Osteoblast (primary cell): Measurements from ENCODE around the gene RPS19BP1. TPM values are rescaled to one million over a fixed set of nuclear protein-coding genes. Genes with fewer than 3 reads are reported as not detected.

Experiments
- DNase-seq: peaks from one replicate; pipeline ENCODE4 v3.0.0; 2011; ENCODE audit warnings: low spot score, mixed read lengths; ENCODE audit not compliant: insufficient read length; ENCODE audit errors: missing footprints
- H2AFZ ChIP-seq: 2 replicates; pipeline ENCODE4 v1.6.0; 2011; ENCODE audit warnings: mild to moderate bottlenecking, low read length
- H3K27ac ChIP-seq: 2 replicates; pipeline ENCODE4 v1.5.1; 2011; ENCODE audit warnings: mild to moderate bottlenecking, low read depth, low read length, moderate library complexity
- H3K27me3 ChIP-seq: 2 replicates; pipeline ENCODE4 v1.6.0; 2012; ENCODE audit warnings: mild to moderate bottlenecking, control low read depth, inconsistent platforms, low read length, moderate library complexity; ENCODE audit not compliant: insufficient read depth
- H3K36me3 ChIP-seq: 2 replicates; pipeline ENCODE4 v1.5.1; 2011; ENCODE audit warnings: mild to moderate bottlenecking, low read length, control low read depth, moderate library complexity; ENCODE audit not compliant: insufficient read depth
- H3K4me1 ChIP-seq: 2 replicates; pipeline ENCODE4 v1.5.1; 2011; ENCODE audit warnings: mild to moderate bottlenecking, low read length, control low read depth, moderate library complexity; ENCODE audit not compliant: insufficient read depth
- H3K4me2 ChIP-seq: 2 replicates; pipeline ENCODE4 v1.6.0; 2011; ENCODE audit warnings: mild to moderate bottlenecking, low read length; ENCODE audit not compliant: insufficient read depth
- H3K4me3 ChIP-seq: fragments of 200-600 bp; sonication (generic); 3 replicates; pipeline ENCODE4 v1.5.1; 2012; ENCODE audit warnings: mild to moderate bottlenecking, low read length, inconsistent platforms; ENCODE audit not compliant: insufficient read depth
- H3K79me2 ChIP-seq: 2 replicates; pipeline ENCODE4 v1.6.0; 2012; ENCODE audit warnings: mild to moderate bottlenecking, low read length, control low read depth, inconsistent platforms; ENCODE audit not compliant: insufficient read depth
- H3K9me3 ChIP-seq: 2 replicates; pipeline ENCODE4 v1.5.1; 2011; ENCODE audit warnings: low read depth, low read length, control low read depth
- H4K20me1 ChIP-seq: 2 replicates; pipeline ENCODE4 v1.6.0; 2012; ENCODE audit warnings: mild to moderate bottlenecking, low read length, control low read depth; ENCODE audit not compliant: insufficient read depth
- total RNA-seq: library from RNA; depleted of rRNA; stranded (reverse); fragments of >200 nt; gene quantifications from 2 replicates; pipeline ENCODE4 v1.2.3, GENCODE V29; 2012
- TF ChIP-seq, protein P1 (sequence below): IDR thresholded peaks from 2 replicates; pipeline ENCODE4 v1.5.1; 2011; ENCODE audit warnings: mild to moderate bottlenecking, low read depth, low read length, moderate library complexity; ENCODE audit errors: extremely low read depth

The RPS19BP1 gene
- total RNA-seq, 1 donor: 34.7 TPM

- TF ChIP-seq, protein P1, sequence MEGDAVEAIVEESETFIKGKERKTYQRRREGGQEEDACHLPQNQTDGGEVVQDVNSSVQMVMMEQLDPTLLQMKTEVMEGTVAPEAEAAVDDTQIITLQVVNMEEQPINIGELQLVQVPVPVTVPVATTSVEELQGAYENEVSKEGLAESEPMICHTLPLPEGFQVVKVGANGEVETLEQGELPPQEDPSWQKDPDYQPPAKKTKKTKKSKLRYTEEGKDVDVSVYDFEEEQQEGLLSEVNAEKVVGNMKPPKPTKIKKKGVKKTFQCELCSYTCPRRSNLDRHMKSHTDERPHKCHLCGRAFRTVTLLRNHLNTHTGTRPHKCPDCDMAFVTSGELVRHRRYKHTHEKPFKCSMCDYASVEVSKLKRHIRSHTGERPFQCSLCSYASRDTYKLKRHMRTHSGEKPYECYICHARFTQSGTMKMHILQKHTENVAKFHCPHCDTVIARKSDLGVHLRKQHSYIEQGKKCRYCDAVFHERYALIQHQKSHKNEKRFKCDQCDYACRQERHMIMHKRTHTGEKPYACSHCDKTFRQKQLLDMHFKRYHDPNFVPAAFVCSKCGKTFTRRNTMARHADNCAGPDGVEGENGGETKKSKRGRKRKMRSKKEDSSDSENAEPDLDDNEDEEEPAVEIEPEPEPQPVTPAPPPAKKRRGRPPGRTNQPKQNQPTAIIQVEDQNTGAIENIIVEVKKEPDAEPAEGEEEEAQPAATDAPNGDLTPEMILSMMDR: no peak
- H3K4me1 ChIP-seq: peaks cover 37% of the 10 kb centered on the region
- no peak overlapping the region for H3K4me2 ChIP-seq
- no peaks in the 10 kb centered on the region for H3K36me3 ChIP-seq
- H3K9me3 ChIP-seq: no peaks in the 10 kb centered on the region
- H4K20me1 ChIP-seq: peaks cover 9% of the 10 kb centered on the region
- H2AFZ ChIP-seq: no peak overlapping the region
- peaks cover 17% of the 10 kb centered on the region for H3K79me2 ChIP-seq
- no peaks in the 10 kb centered on the region for H3K27me3 ChIP-seq
- no peak overlapping the region for H3K27ac ChIP-seq
- peak; percentile 15 for DNase-seq
- H3K4me3 ChIP-seq: no peak overlapping the region
Observed at GRCh38 chr22:39498802-39499201, 33.7 kb downstream of the RPS19BP1 start.

- Histone ChIP-seq H3K79me2 (peaks cover 13% of the 10 kb centered on the region), H3K36me3 (no peaks in the 10 kb centered on the region), H4K20me1 (peaks cover 5% of the 10 kb centered on the region), H3K27me3 (no peaks in the 10 kb centered on the region), H3K9me3 (no peaks in the 10 kb centered on the region), H3K4me2 (no peak overlapping the region), H3K4me3 (no peak overlapping the region), H3K27ac (no peak overlapping the region), H2AFZ (no peak overlapping the region), H3K4me1 (peaks cover 37% of the 10 kb centered on the region)
- DNase-seq: no peak
- TF ChIP-seq, protein P1: no peak
Observed at GRCh38 chr22:39498368-39498767, 34.2 kb downstream of the RPS19BP1 start.

DNA sequence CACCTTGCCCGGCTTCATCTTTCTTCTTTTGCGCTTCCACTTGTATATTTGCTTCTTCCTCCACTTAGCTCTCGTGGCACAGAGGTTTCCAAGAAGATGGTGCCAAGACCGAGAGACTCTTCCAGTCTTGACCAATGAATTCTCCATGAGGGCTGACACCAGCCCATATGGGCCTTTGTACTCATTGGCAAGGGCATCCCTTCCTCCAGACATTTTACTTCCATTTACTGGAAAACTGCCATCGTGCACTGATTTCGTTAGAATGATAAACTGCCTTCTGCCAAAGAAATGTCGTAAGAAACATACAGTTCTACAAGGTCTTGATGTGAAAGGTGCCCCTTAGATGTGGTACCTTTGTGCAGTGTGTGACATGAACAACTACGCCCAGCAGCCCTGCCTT lies 35.1 kb downstream of the RPS19BP1 start:
- Histone ChIP-seq H3K79me2 (peaks cover 3% of the 10 kb centered on the region), H4K20me1 (no peaks in the 10 kb centered on the region), H2AFZ (no peak overlapping the region), H3K27me3 (no peaks in the 10 kb centered on the region), H3K9me3 (no peaks in the 10 kb centered on the region), H3K36me3 (no peaks in the 10 kb centered on the region), H3K4me2 (no peak overlapping the region), H3K27ac (no peak overlapping the region), H3K4me1 (peaks cover 31% of the 10 kb centered on the region), H3K4me3 (no peak overlapping the region)
- TF ChIP-seq, protein P1: no peak
- peak; percentile 9 for DNase-seq

DNA sequence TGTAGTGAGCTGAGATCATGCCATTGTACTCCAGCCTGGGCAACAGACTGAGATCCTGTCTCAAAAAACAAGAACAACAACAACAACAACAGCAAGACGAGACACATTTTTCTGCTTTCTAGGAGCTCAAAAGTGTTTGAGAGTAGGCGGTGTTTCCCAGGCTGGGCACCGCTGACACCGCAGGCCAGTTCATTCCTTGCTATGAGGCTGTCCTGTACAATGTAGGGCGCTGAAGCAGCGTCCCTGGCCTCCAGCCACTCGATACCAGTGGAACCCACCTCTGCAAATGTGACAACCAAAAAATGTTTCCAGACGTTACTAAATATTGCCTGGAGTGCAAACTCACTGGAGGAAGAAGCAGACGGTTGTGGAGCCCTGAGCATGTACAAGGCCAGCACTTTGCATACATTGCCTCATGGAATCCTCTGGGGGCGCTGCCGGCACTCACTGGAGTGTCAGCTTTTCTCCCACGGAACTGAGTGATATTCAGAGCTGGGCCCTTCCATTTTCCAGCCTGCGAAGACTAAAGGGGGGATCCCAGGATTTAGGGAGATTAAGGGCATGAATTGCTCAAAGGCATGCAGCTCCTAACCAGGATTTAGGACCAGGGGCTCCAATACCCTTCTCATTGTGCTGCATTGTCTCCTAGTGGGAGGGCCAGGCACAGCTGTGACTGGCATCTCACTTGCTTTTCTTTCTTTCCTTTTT lies 36.3 kb downstream of the RPS19BP1 start:
- peaks cover 24% of the 10 kb centered on the region for H3K4me1 ChIP-seq
- H3K27me3 ChIP-seq: no peaks in the 10 kb centered on the region
- H3K9me3 ChIP-seq: no peaks in the 10 kb centered on the region
- no peak overlapping the region for H3K4me2 ChIP-seq
- TF ChIP-seq, protein P1: peak; percentile 80
- peak; percentile 88 for DNase-seq
- H4K20me1 ChIP-seq: no peaks in the 10 kb centered on the region
- no peak overlapping the region for H3K27ac ChIP-seq
- peak overlapping the region; percentile 81 for H2AFZ ChIP-seq
- no peaks in the 10 kb centered on the region for H3K79me2 ChIP-seq
- no peaks in the 10 kb centered on the region for H3K36me3 ChIP-seq
- H3K4me3 ChIP-seq: no peak overlapping the region
